GM12891 (cell line): ENCODE measurements around the gene NRP2.

Experiments used
- DNase-seq: peaks from one replicate; pipeline ENCODE4 v3.0.0; 2011; ENCODE audit warnings: low spot score; ENCODE audit not compliant: insufficient read length
- FAIRE-seq: peaks from 2 replicates; lab custom pipeline; 2011; peaks lifted over from hg19 to GRCh38; lab: Jason Lieb, UNC
- PAX5 ChIP-seq: IDR thresholded peaks from 2 replicates; pipeline ENCODE4 v1.6.1; 2011; ENCODE audit warnings: low read length, moderate library complexity, mild to moderate bottlenecking; ENCODE audit not compliant: insufficient read depth, severe bottlenecking
- POLR2A ChIP-seq: IDR thresholded peaks from 2 replicates; pipeline ENCODE4 v1.6.1; 2011; ENCODE audit warnings: low read depth, low read length, control low read depth
- POLR2AphosphoS5 ChIP-seq: IDR thresholded peaks from 2 replicates; pipeline ENCODE4 v1.6.1; 2011; ENCODE audit warnings: low read depth, low read length, control low read depth
- POU2F2 ChIP-seq: IDR thresholded peaks from 2 replicates; pipeline ENCODE4 v1.6.1; 2011; ENCODE audit warnings: low read depth, mild to moderate bottlenecking, control low read depth, low read length, moderate library complexity
- SPI1 ChIP-seq: IDR thresholded peaks from 2 replicates; pipeline ENCODE4 v1.6.1; 2011; ENCODE audit warnings: low read depth, low read length, control low read depth
- TAF1 ChIP-seq: IDR thresholded peaks from 2 replicates; pipeline ENCODE4 v1.6.1; 2011; ENCODE audit warnings: low read depth, low read length, control low read depth

Gene NRP2

GRCh38 chr2:205807229-205807628 lies 124.9 kb downstream of the NRP2 start:
- no peak for FAIRE-seq

GRCh38 chr2:205807758-205808157 lies 125.5 kb downstream of the NRP2 start:
- no peak for TF ChIP-seq POLR2AphosphoS5
- TF ChIP-seq SPI1, result no peak
- TF ChIP-seq POU2F2, result no peak
- no peak for TF ChIP-seq PAX5
- TF ChIP-seq TAF1, result no peak
- TF ChIP-seq POLR2A, result no peak
- no peak for FAIRE-seq
- no peak for DNase-seq

More at GRCh38 chr2:205807229-205807628, 124.9 kb downstream of the NRP2 start:
- TF ChIP-seq TAF1 (no peak), POU2F2 (no peak), SPI1 (no peak), POLR2A (no peak), POLR2AphosphoS5 (no peak), PAX5 (no peak)
- no peak for DNase-seq

GRCh38 chr2:205808486-205809121 lies 126.3 kb downstream of the NRP2 start:
- TF ChIP-seq POLR2A (no peak), POU2F2 (no peak), PAX5 (no peak), SPI1 (no peak), POLR2AphosphoS5 (no peak), TAF1 (no peak)
- FAIRE-seq (no peak), DNase-seq (no peak)

GRCh38 chr2:205811387-205811786 lies 129.1 kb downstream of the NRP2 start:
- DNase-seq (no peak), FAIRE-seq (no peak)
- TF ChIP-seq POU2F2 (no peak), POLR2AphosphoS5 (no peak), POLR2A (no peak), TAF1 (no peak), SPI1 (no peak), PAX5 (no peak)

- TF ChIP-seq TAF1 (no peak), POLR2A (no peak), SPI1 (no peak), POLR2AphosphoS5 (no peak), POU2F2 (no peak), PAX5 (no peak)
- DNase-seq, result no peak
- no peak for FAIRE-seq
Observed at GRCh38 chr2:205814039-205814364, 131.7 kb downstream of the NRP2 start.

- no peak for DNase-seq
- FAIRE-seq, result no peak
- TF ChIP-seq POLR2AphosphoS5 (no peak), POU2F2 (no peak), TAF1 (no peak), PAX5 (no peak), SPI1 (no peak)
Observed at GRCh38 chr2:205815673-205816072, 133.4 kb downstream of the NRP2 start.

GRCh38 chr2:205816268-205816667 lies 134.0 kb downstream of the NRP2 start:
- FAIRE-seq, result no peak
- DNase-seq, result no peak
- TF ChIP-seq PAX5 (no peak), POLR2A (no peak), SPI1 (no peak)

GRCh38 chr2:205822579-205822978 lies 140.3 kb downstream of the NRP2 start:
- no peak for TF ChIP-seq POLR2AphosphoS5
- FAIRE-seq (no peak), DNase-seq (no peak)

GRCh38 chr2:205827809-205828365 lies 145.6 kb downstream of the NRP2 start:
- FAIRE-seq (no peak), DNase-seq (no peak)
- TF ChIP-seq POU2F2 (no peak), POLR2A (no peak), PAX5 (no peak), SPI1 (no peak), POLR2AphosphoS5 (no peak), TAF1 (no peak)

- FAIRE-seq (no peak), DNase-seq (no peak)
Observed at GRCh38 chr2:205833864-205834263, 151.6 kb downstream of the NRP2 start.

More at GRCh38 chr2:205833864-205834263, 151.6 kb downstream of the NRP2 start:
- TF ChIP-seq POLR2A (no peak), PAX5 (no peak), SPI1 (no peak), POLR2AphosphoS5 (no peak), TAF1 (no peak), POU2F2 (no peak)
